HG03139 (cell line): ENCODE measurements around the gene DONSON.
A peak's percentile ranks its signal among the peaks of the same experiment; 100 is the strongest.
"Not testable (repeated sequence)": the region's sequence is repeated elsewhere in the genome, so short reads cannot be mapped to it uniquely, and the experiment has no call there.

Experiments used
- ATAC-seq: cut with Tn5 transposase; IDR thresholded peaks from one replicate; pipeline ENCODE4 v1.9.1; 2021; ENCODE audit not compliant: unreplicated experiment

DONSON gene, protein sequence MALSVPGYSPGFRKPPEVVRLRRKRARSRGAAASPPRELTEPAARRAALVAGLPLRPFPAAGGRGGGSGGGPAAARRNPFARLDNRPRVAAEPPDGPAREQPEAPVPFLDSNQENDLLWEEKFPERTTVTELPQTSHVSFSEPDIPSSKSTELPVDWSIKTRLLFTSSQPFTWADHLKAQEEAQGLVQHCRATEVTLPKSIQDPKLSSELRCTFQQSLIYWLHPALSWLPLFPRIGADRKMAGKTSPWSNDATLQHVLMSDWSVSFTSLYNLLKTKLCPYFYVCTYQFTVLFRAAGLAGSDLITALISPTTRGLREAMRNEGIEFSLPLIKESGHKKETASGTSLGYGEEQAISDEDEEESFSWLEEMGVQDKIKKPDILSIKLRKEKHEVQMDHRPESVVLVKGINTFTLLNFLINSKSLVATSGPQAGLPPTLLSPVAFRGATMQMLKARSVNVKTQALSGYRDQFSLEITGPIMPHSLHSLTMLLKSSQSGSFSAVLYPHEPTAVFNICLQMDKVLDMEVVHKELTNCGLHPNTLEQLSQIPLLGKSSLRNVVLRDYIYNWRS

GRCh38 chr21:33588485-33589335, at the start of gene DONSON:
TSS of gene DONSON (minus strand) at chr21:33588684. CDS start at chr21:33588641, 43 bp downstream.
- ATAC-seq = peak; percentile 87

- no peak for ATAC-seq
Measured at GRCh38 chr21:33634254-33634653, 45.8 kb upstream of the DONSON start.

- ATAC-seq = not testable (repeated sequence)
Measured at GRCh38 chr21:33626151-33626550, 37.7 kb upstream of the DONSON start.

DNA sequence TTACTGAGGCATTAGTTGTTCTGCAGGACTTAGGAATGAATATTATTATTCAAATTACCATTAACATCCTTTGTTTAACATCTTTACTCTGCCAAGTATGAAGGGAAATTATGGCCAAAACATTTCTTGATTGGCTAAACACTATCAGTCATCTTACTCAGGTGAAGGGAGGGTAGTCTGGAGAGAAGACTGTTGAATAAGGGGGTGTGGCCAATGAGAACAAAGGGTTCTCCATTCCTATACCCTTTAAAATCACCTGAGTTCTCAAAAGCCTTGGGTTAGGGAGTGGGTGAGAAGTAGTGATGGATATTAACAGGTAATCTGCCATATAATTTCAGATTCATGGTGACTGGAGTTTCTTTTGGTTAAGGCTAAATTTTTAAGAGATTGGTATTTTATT, 33.8 kb upstream of the DONSON start:
- ATAC-seq = no peak

DNA sequence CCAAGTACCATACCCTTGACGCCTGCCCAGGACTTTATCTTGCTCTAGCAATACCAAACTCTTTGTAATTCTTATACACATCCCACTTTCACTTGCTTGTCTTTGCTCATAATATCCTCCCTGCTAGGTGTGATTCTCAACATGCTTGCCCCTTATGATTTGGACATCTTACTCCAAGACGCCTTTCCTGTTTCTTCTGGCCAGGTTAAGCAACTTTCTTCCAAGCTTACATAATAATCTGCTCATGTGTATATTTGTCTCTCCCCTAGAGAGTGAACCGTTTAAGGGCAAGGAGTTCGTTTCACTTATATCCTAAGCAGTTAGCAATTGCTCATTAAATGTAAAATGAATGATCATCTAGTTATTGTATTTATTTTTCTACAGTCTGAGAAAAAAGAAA, 31.2 kb upstream of the DONSON start:
- no peak for ATAC-seq

DNA sequence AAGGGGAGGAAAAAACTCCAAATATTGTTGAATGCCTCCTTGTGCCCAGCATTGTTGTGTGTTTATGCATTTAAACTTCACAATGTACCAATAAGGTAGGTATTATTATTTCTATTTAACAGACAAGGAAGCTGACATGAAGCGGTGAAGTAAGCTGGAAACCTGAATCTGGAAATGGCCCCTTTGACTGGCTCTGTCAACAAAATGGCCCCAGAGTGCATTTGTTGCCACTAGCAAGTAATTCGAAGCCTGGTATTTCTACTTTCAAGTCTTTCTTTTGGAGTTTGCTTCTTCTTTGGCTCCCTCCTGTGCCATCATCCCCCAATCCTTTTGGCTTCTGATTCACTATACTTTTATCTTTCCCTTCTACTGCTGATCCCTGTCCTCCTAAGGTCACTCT, 29.9 kb upstream of the DONSON start:
- no peak for ATAC-seq

DNA sequence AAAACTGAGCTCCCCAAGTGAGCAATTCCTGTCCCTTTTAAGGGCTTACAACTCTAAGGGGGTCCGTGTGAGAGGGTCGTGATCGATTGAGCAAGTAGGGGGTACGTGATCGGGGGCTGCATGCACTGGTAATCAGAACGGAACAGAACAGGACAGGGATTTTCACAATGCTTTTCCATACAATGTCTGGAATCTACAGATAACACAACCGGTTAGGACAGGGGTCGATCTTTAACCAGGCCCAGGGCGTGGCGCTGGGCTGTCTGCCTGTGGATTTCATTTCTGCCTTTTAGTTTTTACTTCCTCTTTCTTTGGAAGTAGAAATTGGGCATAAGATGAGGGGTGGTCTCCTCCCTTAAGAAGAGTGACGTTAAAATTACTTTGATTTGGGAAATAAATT, 29.1 kb upstream of the DONSON start:
- ATAC-seq = not testable (repeated sequence)

DNA sequence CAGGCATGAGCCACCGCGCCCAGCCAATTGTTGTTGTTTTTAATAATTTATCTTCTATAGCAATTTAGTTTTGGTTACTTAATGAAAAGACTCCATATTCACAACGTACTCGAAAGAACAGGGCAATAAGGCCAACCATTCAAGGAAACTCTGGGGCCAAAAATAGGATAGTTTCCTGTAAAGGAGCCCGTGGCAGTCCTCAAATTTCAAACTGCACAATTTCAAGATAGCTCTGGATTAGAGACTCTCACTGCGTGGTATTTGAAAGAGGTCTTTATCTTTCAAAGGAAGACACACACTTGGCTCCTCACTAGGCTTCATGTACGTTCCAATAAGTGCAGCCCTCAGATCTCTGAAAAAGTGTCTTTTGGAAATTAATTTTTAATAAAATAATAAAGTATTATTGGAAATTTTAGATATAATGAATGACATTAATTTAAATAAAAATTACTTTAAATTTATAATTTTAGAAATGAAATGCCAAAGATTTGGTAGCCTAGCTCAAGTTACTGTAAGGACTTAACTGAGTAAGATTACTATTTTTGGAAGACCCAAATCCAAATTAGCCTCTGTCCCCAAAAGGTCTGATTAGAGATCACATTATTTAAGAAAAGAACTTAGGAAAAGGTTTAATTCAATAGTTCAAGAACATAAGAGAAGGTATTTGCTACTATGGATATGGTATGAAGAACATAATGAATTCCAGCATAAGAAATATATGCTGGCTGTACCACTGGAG, 22.7 kb upstream of the DONSON start:
- ATAC-seq = no peak

GRCh38 chr21:33608559-33608958, 20.1 kb upstream of the DONSON start:
- no peak for ATAC-seq

- no peak for ATAC-seq
Measured at GRCh38 chr21:33598051-33598450, 9.6 kb upstream of the DONSON start.

DNA sequence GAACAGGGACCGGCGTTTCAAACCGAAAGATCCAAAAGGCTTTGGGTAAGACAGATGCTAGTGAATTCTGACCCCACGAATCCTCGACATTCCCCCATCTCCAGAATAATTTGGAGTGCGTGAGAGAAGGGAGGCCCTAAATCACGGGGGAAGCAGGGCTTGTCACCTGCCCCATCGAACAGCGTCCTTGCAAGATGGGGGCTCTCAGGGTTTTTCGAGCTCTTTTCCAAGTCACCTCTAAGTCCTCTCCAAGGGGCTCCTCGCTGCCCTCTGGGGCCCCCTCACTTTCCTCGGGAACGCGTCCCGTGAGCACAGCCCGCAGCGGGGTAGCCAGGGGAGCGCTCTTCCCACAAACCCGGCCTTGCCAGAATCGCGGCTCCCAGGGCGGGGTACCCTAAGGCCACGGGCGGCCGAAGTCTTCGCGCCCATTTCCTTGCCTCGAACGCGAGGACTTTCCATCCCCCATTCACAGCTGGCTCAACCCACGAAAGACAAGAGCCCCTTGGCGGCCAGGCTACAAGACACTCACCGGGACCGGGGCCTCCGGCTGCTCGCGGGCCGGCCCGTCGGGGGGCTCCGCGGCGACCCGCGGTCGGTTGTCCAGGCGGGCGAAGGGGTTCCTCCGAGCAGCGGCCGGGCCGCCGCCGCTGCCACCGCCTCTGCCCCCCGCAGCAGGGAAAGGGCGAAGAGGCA, 546 bp downstream of the DONSON start:
- peak; percentile 31 for ATAC-seq

DNA sequence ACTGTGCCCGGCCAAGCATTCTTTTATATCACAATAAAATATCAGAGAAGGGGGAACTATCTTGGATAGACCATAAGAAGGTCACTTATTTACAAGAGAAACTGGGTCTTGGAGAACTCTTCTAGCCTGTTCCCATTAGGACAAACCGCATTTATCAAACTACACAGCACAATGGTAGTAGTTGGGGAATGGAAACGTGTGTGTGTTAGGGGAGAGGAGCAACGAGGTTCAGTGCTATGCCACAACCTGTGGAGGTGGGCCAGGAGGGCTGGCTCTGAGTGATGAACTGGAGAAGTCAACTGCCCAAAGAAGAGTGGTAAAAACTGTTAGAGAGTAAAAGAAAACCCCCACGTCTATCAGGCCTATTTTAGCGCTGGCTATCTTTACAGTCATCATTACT, 1.6 kb downstream of the DONSON start:
- ATAC-seq = no peak

- ATAC-seq = no peak
Measured at GRCh38 chr21:33584455-33584854, 4.0 kb downstream of the DONSON start.

DNA sequence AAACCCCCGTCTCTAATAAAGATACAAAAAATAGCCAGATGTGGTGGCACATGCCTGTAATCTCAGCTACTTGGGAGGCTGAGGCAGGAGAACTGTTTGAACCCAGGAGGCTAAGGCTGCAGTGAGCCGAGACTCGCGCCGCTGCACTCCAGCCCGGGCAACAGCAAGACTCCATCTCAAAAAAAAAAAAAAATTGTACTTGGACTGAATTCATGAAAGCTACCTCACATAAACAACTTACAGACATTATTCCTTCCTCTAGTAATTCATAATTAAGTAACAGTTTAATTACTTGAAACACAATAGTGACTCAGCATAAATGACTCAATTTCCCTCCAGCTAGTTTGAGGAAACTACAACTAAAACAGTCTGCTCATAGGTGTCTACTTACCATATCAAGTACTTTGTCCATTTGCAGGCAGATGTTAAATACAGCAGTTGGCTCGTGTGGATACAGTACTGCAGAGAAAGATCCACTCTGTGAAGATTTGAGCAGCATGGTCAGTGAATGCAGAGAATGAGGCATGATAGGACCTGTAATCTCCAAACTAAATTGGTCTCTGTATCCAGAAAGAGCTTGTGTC, 9.4 kb downstream of the DONSON start:
- no peak for ATAC-seq

DNA sequence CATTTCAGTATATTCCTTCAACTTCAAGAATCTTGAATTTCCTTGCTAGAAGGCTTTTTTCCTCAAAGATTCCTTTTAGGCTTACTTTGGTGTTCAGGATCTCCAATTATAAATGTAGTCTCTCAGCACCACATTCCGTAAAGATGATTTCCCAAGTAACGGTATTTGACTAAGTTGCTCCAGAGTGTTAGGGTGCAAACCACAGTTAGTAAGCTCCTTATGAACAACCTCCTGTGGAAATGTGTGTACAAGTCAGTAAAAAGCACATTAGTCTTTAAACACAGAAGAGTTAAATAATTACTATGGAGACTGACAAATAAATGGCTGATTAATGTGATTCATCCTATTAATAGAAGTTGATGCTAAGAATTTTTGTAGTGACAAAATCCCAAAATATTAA, 10.3 kb downstream of the DONSON start:
- ATAC-seq = no peak

GRCh38 chr21:33576741-33577141, 11.7 kb downstream of the DONSON start:
- not testable (repeated sequence) for ATAC-seq

DNA sequence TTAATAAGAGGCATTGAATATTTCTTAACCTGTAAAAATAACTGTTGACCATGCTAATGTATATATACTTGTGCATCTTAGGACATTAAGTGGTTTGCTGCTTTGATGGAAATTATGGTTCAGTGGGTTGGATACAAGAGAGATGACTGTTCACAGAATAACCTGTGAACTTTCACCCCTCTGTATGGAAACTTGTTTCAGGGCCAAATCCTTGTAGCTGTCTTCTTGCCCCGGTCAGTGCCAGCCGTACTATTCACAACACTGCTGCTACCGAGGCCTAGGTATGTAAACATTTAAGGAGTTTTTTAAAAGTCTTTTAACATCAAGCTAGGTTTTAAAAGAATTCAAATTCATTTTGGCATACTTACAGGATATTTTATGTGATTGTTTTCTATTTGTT, 16.1 kb downstream of the DONSON start:
- ATAC-seq = no peak

GRCh38 chr21:33569991-33570390, 18.5 kb downstream of the DONSON start:
- no peak for ATAC-seq

DNA sequence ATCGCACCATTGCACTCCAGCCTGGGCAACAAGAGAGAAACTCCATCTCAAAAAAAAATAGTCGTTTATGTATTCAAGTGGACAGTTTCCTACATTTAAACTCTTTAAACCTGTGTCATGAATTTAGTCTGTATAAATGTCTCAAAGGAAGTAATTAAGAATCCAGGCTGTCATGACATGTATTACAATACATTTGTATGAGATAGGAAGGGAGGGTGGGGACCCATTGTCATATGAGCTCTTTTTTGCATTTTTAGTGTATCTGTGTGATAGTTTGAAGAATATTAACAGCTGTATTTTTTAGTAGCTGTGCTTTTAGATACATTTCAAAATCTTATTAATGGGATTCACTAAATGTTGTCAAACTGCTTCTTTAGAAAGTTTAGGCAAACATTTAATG, 20.0 kb downstream of the DONSON start:
- no peak for ATAC-seq

DNA sequence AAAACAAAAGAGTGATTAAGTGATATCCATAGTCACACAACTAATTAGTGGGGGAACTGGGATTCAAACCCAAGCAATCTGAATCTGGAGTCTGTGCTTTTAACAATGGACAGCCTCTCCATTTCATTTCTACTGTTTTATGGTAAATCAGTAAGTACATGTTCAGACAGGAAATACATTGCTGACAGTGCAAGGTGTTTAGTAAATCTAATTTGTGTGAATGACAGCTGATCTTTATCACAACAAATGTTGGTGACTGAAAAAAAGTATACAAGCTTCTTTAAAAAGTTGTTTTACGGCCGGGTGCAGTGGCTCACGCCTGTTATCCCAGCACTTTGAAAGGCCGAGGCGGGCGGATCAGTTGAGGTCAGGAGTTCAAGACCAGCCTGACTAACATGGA, 20.6 kb downstream of the DONSON start:
- ATAC-seq = no peak
